GM23338 (cell line): ENCODE results near the gene CYTH1. TPM values are rescaled to one million over a fixed set of nuclear protein-coding genes. Genes with fewer than 3 reads are reported as not detected.

Source experiments
- ATAC-seq: fragments of 200-7000 bp; cut with Tn5 transposase; 3 replicates; pipeline ENCODE4 v1.9.1; 2020
- DNase-seq: peaks from one replicate; pipeline ENCODE4 v3.0.0-alpha.2; 2015; ENCODE audit warnings: low spot score
- H2AFZ ChIP-seq: fragments of 200-600 bp; sonication (generic); 2 replicates; pipeline ENCODE4 v1.8.0; 2016; ENCODE audit warnings: antibody characterized with exemption, mild to moderate bottlenecking, moderate library complexity
- H3F3A ChIP-seq: fragments of 200-600 bp; sonication (generic); replicated peaks from 2 replicates; pipeline ENCODE4 v1.8.0; 2017; ENCODE audit warnings: antibody characterized with exemption, mixed run types, low read depth
- H3K27ac ChIP-seq: fragments of 200-600 bp; sonication (generic); 2 replicates; pipeline ENCODE4 v1.6.1; 2016; ENCODE audit warnings: low read depth
- H3K27me3 ChIP-seq: fragments of 200-600 bp; sonication (generic); 2 replicates; pipeline ENCODE4 v1.8.0; 2016; ENCODE audit warnings: mild to moderate bottlenecking, mixed run types, moderate library complexity; ENCODE audit not compliant: insufficient read depth
- H3K36me3 ChIP-seq: fragments of 200-600 bp; sonication (generic); 2 replicates; pipeline ENCODE4 v1.8.0; 2016; ENCODE audit warnings: mild to moderate bottlenecking; ENCODE audit not compliant: insufficient read depth
- H3K4me1 ChIP-seq: fragments of 200-600 bp; sonication (generic); 2 replicates; pipeline ENCODE4 v1.8.0; 2016; ENCODE audit warnings: mild to moderate bottlenecking, moderate library complexity; ENCODE audit not compliant: insufficient read depth
- H3K4me2 ChIP-seq: fragments of 200-600 bp; sonication (generic); 2 replicates; pipeline ENCODE4 v1.7.1; 2017; ENCODE audit warnings: mixed run types
- H3K4me3 ChIP-seq: fragments of 200-600 bp; sonication (generic); 2 replicates; pipeline ENCODE4 v1.6.1; 2016; ENCODE audit warnings: mixed run types
- H3K79me2 ChIP-seq: fragments of 200-600 bp; sonication (generic); replicated peaks from 2 replicates; pipeline ENCODE4 v1.8.0; 2017; ENCODE audit warnings: mild to moderate bottlenecking; ENCODE audit not compliant: insufficient read depth
- H3K9me2 ChIP-seq: fragments of 200-600 bp; sonication (generic); 2 replicates; pipeline ENCODE4 v1.8.0; 2017; ENCODE audit not compliant: insufficient read depth
- H4K20me1 ChIP-seq: fragments of 200-600 bp; sonication (generic); replicated peaks from 2 replicates; pipeline ENCODE4 v1.8.0; 2017; ENCODE audit warnings: mild to moderate bottlenecking; ENCODE audit not compliant: insufficient read depth
- H3K27ac Mint-ChIP-seq: 2 replicates; pipeline ENCODE4 v1.8.0; 2020; ENCODE audit warnings: inconsistent platforms, mild to moderate bottlenecking, moderate library complexity, mixed read lengths
- H3K27me3 Mint-ChIP-seq: 3 replicates; pipeline ENCODE4 v1.8.0; 2022; ENCODE audit warnings: low read depth, mild to moderate bottlenecking, moderate library complexity, mixed read lengths, inconsistent platforms; ENCODE audit not compliant: insufficient read depth, poor library complexity
- H3K36me3 Mint-ChIP-seq: 3 replicates; pipeline ENCODE4 v1.8.0; 2021; ENCODE audit warnings: low read depth, mild to moderate bottlenecking, inconsistent platforms, moderate library complexity, mixed read lengths
- H3K4me1 Mint-ChIP-seq: 3 replicates; pipeline ENCODE4 v1.8.0; 2020; ENCODE audit warnings: mild to moderate bottlenecking, inconsistent platforms, mixed read lengths
- H3K4me3 Mint-ChIP-seq: 3 replicates; pipeline ENCODE4 v1.8.0; 2021; ENCODE audit warnings: moderate library complexity, mild to moderate bottlenecking, inconsistent platforms, mixed read lengths
- H3K9me3 Mint-ChIP-seq: 3 replicates; pipeline ENCODE4 v1.8.0; 2020; ENCODE audit warnings: moderate library complexity, mild to moderate bottlenecking, inconsistent platforms, mixed read lengths
- CREB1 ChIP-seq: fragments of 250-450 bp; sonication (Bioruptor Pico); IDR thresholded peaks from 2 replicates; pipeline ENCODE4 v1.5.0; 2020; ENCODE audit warnings: low read depth, mild to moderate bottlenecking, moderate library complexity
- EZH2 ChIP-seq: fragments of 200-600 bp; sonication (generic); IDR thresholded peaks from one replicate; pipeline ENCODE4 v1.8.0; 2017; ENCODE audit warnings: antibody characterized with exemption, mild to moderate bottlenecking, low read depth; ENCODE audit not compliant: unreplicated experiment
- EZH2phosphoT487 ChIP-seq: fragments of 200-600 bp; sonication (generic); IDR thresholded peaks from one replicate; pipeline ENCODE4 v1.8.1; 2018; ENCODE audit warnings: antibody characterized with exemption; ENCODE audit not compliant: unreplicated experiment
- JUNB ChIP-seq: IDR thresholded peaks from one replicate; pipeline ENCODE4 v1.6.1; 2016; ENCODE audit warnings: antibody characterized with exemption; ENCODE audit not compliant: unreplicated experiment
- NANOG ChIP-seq: IDR thresholded peaks from 2 replicates; pipeline ENCODE4 v1.6.1; 2016; ENCODE audit warnings: antibody characterized with exemption, borderline replicate concordance
- POLR2AphosphoS5 ChIP-seq: IDR thresholded peaks from 2 replicates; pipeline ENCODE4 v1.6.1; 2016; ENCODE audit warnings: antibody characterized with exemption, low read depth
- REST ChIP-seq: IDR thresholded peaks from one replicate; pipeline ENCODE4 v1.6.1; 2018; ENCODE audit warnings: antibody characterized with exemption; ENCODE audit not compliant: unreplicated experiment
- STAT1 ChIP-seq: IDR thresholded peaks from one replicate; pipeline ENCODE4 v1.6.1; 2016; ENCODE audit warnings: antibody characterized with exemption; ENCODE audit not compliant: unreplicated experiment
- ZNF114 ChIP-seq: fragments of 250-450 bp; sonication (Bioruptor Pico); IDR thresholded peaks from 2 replicates; pipeline ENCODE4 v1.5.0; 2020; ENCODE audit warnings: mild to moderate bottlenecking, moderate library complexity
- ZNF331 ChIP-seq: fragments of 250-450 bp; sonication (Bioruptor Pico); IDR thresholded peaks from 2 replicates; pipeline ENCODE4 v1.5.0; 2020; ENCODE audit warnings: low read depth, mild to moderate bottlenecking, moderate library complexity
- polyA plus RNA-seq: library from polyadenylated mRNA; unstranded; fragments of >200 nt; fragmentation: Nextera tagmentation; extraction: Ambion mirVana; gene quantifications from 2 replicates; pipeline ENCODE4 v1.2.1, GENCODE V29; 2016
- total RNA-seq: library from RNA; depleted of rRNA; stranded (reverse); fragments of >200 nt; shearing (Covaris generic); gene quantifications from 2 replicates; pipeline ENCODE4 v1.2.3, GENCODE V29; 2014
- TF ChIP-seq, protein P1 (sequence below): fragments of 250-450 bp; sonication (Bioruptor Pico); IDR thresholded peaks from 2 replicates; pipeline ENCODE4 v1.5.0; 2020; ENCODE audit warnings: mild to moderate bottlenecking, moderate library complexity
- TF ChIP-seq, protein P2 (sequence below), 2 experiments: fragments of 200-600 bp in 1 of 2; sonication (generic) in 1 of 2; conservative IDR thresholded peaks; 2 replicates each; pipeline versions ENCODE4 v1.5.1 to v1.6.1; 2016 to 2017; ENCODE audit warnings: antibody characterized with exemption in 2 of 2, low read depth in 2 of 2, mild to moderate bottlenecking in 2 of 2, moderate library complexity in 1 of 2

Gene CYTH1
- total and polyA plus RNA-seq, 2 experiments from 2014 or later: 13.8 to 14.5 TPM

GRCh38 chr17:78751447-78752161, 30.5 kb downstream of the CYTH1 start:
- Mint-ChIP-seq H3K27ac (no peak overlapping the region), H3K27me3 (no peaks in the 10 kb centered on the region), H3K36me3 (no peaks in the 10 kb centered on the region), H3K4me1 (peaks cover 16% of the 10 kb centered on the region; the same call in 2 of the 3 replicates), H3K4me3 (no peak overlapping the region), H3K9me3 (no peaks in the 10 kb centered on the region)
- Histone ChIP-seq H4K20me1 (no peaks in the 10 kb centered on the region; the same call in none of the 2 replicates), H3F3A (no peaks in the 10 kb centered on the region), H3K79me2 (peaks cover 30% of the 10 kb centered on the region; the same call in 1 of the 2 replicates), H2AFZ (no peak overlapping the region), H3K9me2 (no peaks in the 10 kb centered on the region), H3K4me3 (no peak overlapping the region), H3K4me2 (no peak overlapping the region), H3K4me1 (peaks cover 5% of the 10 kb centered on the region), H3K36me3 (no peaks in the 10 kb centered on the region), H3K27ac (no peak overlapping the region), H3K27me3 (no peaks in the 10 kb centered on the region)
- ATAC-seq: no peak
- no peak for DNase-seq
- TF ChIP-seq POLR2AphosphoS5 (no peak), NANOG (no peak), ZNF114 (CRISPR knock-in tag) (no peak), CREB1 (CRISPR knock-in tag) (no peak), EZH2 (no peak), STAT1 (no peak), JUNB (no peak), REST (no peak), EZH2phosphoT487 (no peak), ZNF331 (CRISPR knock-in tag) (no peak)
- TF ChIP-seq, protein P1, sequence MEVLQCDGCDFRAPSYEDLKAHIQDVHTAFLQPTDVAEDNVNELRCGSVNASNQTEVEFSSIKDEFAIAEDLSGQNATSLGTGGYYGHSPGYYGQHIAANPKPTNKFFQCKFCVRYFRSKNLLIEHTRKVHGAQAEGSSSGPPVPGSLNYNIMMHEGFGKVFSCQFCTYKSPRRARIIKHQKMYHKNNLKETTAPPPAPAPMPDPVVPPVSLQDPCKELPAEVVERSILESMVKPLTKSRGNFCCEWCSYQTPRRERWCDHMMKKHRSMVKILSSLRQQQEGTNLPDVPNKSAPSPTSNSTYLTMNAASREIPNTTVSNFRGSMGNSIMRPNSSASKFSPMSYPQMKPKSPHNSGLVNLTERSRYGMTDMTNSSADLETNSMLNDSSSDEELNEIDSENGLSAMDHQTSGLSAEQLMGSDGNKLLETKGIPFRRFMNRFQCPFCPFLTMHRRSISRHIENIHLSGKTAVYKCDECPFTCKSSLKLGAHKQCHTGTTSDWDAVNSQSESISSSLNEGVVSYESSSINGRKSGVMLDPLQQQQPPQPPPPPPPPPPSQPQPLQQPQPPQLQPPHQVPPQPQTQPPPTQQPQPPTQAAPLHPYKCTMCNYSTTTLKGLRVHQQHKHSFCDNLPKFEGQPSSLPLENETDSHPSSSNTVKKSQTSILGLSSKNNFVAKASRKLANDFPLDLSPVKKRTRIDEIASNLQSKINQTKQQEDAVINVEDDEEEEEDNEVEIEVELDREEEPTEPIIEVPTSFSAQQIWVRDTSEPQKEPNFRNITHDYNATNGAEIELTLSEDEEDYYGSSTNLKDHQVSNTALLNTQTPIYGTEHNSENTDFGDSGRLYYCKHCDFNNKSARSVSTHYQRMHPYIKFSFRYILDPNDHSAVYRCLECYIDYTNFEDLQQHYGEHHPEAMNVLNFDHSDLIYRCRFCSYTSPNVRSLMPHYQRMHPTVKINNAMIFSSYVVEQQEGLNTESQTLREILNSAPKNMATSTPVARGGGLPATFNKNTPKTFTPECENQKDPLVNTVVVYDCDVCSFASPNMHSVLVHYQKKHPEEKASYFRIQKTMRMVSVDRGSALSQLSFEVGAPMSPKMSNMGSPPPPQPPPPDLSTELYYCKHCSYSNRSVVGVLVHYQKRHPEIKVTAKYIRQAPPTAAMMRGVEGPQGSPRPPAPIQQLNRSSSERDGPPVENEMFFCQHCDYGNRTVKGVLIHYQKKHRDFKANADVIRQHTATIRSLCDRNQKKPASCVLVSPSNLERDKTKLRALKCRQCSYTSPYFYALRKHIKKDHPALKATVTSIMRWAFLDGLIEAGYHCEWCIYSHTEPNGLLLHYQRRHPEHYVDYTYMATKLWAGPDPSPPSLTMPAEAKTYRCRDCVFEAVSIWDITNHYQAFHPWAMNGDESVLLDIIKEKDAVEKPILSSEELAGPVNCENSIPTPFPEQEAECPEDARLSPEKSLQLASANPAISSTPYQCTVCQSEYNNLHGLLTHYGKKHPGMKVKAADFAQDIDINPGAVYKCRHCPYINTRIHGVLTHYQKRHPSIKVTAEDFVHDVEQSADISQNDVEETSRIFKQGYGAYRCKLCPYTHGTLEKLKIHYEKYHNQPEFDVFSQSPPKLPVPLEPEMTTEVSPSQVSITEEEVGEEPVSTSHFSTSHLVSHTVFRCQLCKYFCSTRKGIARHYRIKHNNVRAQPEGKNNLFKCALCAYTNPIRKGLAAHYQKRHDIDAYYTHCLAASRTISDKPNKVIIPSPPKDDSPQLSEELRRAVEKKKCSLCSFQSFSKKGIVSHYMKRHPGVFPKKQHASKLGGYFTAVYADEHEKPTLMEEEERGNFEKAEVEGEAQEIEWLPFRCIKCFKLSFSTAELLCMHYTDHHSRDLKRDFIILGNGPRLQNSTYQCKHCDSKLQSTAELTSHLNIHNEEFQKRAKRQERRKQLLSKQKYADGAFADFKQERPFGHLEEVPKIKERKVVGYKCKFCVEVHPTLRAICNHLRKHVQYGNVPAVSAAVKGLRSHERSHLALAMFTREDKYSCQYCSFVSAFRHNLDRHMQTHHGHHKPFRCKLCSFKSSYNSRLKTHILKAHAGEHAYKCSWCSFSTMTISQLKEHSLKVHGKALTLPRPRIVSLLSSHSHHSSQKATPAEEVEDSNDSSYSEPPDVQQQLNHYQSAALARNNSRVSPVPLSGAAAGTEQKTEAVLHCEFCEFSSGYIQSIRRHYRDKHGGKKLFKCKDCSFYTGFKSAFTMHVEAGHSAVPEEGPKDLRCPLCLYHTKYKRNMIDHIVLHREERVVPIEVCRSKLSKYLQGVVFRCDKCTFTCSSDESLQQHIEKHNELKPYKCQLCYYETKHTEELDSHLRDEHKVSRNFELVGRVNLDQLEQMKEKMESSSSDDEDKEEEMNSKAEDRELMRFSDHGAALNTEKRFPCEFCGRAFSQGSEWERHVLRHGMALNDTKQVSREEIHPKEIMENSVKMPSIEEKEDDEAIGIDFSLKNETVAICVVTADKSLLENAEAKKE (CRISPR knock-in tag): no peak
- TF ChIP-seq, protein P2, sequence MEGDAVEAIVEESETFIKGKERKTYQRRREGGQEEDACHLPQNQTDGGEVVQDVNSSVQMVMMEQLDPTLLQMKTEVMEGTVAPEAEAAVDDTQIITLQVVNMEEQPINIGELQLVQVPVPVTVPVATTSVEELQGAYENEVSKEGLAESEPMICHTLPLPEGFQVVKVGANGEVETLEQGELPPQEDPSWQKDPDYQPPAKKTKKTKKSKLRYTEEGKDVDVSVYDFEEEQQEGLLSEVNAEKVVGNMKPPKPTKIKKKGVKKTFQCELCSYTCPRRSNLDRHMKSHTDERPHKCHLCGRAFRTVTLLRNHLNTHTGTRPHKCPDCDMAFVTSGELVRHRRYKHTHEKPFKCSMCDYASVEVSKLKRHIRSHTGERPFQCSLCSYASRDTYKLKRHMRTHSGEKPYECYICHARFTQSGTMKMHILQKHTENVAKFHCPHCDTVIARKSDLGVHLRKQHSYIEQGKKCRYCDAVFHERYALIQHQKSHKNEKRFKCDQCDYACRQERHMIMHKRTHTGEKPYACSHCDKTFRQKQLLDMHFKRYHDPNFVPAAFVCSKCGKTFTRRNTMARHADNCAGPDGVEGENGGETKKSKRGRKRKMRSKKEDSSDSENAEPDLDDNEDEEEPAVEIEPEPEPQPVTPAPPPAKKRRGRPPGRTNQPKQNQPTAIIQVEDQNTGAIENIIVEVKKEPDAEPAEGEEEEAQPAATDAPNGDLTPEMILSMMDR (conservative IDR thresholded peaks at IDR 0.05; ENCODE audit: low read depth in 2 of 2): no peak
